ACHN (cell line): ENCODE results near the gene HEG1.

Experiments
- DNase-seq: peaks from one replicate; pipeline ENCODE4 v3.0.0-alpha.2; 2015
- in situ Hi-C: cut with HindIII; loops from 2 replicates; pipeline ENCODE4 v1.10.0; 2017; ENCODE audit warnings: low sequenced_read_pairs, low pct_ligation_motif_present, low pct_unique_long_range_greater_than_20kb

The HEG1 gene

DNA sequence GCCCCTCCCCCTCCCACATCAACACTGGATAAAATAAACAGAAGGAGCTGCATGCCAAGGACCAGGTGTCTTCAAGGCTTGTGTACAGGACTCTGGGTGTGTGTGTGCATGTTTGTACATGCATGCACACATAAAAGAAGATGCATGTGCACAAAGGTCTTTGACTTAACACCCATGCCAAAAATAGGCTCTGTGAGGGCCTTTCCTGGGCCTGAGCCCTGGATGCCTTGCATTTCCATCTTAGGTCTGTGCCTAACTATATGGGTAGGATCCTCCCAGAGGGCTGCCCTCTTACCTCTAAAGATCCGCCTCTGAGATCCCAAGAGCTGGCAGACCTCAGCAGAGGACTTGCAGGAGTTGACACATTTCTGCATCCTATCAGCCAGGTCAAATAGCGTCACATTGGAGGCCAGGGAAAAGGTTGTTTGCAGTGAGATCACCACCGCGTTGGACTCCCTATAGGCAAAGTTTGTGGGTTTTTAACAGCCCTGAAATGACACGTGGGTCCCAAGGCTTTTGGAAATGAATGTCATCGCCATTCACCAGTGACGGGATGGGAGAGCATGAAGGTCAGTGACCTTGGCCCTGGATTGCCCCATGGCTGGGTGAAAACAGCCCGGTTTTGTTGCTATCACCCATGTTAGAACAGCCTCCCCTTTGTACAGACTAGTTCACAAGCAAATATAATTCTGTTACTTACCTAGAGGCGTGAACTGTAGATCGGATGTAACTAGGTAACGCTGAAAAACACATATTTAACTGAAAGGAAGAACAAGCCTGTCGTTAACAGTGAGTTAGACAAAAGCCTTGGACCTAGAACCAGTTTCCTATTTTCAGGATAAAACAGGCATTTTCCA, 54.0 kb downstream of the HEG1 start:
- in situ Hi-C loops = no loop called here
- DNase-seq = no peak

DNA sequence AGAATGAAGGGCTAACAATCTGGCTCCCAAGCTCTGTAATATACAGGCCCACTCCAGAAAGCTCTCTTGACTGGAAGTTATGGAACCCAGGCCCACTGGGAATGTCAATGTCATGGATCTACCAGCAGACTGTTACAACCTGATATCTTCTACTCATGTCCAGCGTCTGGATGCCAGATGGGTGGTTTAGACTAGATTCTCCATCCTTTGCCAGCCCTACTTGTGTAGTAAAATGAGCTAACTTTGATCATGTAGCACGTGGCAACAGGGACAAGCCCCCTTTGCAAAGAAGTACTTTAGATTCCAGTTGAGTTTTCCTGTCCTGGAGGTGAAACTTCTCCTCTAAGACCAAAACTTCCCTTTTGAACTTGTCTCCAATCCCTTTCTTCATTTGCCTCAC, 55.1 kb downstream of the HEG1 start:
- in situ Hi-C loops = no loop called here
- no peak for DNase-seq

DNA sequence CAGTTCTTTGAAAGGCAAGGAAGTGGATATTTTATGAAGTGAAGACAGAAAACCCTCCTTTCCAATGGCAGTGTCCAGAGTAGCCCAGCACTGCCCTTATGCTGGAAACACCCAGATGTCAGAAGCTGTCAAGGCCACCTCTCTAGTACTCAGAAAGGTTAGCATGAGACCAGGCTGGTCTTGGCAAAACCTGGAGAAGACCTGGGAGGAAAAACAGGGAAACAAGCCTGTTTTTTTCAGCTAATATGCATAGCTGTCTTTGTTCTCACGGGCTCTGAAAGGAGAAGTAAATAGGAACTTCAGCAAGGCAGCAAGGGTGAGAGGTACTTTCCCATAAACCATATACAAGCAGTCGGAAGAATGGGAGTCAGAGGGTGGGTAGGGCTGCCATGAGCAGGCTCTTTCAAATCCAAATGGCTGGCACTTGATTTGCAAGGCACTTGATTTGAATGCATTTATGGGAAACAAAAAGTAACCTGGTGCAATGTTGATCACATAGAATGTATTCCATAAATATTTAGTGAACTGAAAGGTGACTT, 55.8 kb downstream of the HEG1 start:
- in situ Hi-C loops = no loop called here
- no peak for DNase-seq

DNA sequence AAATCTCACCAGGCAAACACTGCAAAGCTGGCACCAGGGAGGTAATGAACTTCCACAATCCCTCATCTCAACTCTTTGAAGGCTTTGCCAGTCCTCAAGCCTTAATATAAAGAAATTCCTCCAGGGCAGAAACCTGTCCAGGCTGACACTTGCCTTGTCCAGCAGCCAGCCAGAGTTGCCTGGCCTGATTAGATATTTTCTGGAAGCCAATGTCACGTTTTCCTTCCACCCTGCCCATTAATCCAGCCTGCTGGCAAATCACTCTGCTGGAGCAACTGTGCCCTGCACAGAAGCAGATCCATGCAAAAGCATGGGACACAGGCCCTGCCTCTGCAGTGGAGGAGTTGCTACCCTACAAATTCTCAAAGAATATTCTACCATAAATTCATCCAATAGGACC, 56.5 kb downstream of the HEG1 start:
- in situ Hi-C loops = no loop called here

DNA sequence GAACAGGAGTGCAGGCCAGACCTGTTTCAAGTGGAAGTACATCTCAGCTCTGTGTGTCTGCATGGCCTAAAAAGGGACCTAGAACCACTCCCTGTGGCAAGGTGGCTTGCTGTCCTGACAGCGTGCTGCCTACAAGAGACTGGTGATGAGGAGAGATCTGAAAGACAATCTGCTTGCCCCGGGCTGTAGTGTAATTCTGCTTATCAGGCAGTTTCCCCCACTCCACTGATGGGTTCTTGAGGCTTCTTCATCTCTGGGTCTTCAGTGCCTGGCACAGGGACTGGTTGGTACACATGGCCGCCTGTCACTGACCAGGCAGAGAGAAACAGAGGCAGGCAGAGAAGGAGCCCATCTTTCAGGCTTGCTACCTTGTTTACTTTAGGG, 57.6 kb downstream of the HEG1 start:
- no peak for DNase-seq
- in situ Hi-C loops = no loop called here

More for the DNA sequence above, 56.5 kb downstream of the HEG1 start:
- no peak for DNase-seq

DNA sequence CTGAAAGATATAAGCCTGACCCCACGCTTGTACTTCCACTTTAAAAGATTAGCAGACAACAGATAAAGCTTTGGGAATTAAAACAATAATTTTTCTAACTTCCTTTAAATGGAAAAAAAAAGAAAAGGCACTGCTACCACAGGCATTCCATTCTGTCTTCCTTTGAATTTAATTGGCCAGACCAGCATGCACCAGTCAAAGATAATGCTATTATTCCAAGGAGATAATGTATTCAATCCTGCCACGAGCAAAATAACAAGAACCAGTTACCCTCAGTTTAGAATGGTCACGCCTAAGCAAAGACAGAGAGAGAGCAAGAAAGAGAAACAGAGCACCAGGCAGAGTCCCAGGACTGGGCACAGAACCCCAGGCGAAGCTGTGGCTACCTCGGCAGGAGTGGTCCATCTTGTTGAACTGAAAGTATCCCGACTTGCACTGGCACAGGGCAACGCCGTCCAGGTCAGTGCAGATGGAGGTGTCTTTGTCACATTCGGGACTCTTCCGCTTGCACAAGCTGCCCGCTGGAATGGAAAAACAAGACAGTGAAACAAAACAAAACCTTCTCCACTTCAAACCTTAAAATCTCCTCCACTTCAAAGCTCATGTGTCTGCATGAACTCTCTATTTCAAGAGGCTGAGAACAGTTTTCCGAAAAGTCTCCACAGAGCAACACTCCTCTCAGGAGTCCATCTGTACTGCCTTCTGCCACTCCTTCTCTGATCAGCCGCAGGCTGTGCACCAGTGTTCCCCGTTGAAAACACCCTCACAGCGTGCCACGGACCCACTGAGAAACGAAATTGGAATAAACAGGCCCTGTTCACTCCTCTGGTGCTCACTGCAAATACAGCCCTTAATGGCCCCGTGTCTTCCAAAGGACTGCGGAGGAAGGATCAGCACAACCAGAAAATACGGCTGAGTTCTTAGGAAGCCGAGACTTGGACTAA, 58.2 kb downstream of the HEG1 start:
- in situ Hi-C loops = no loop called here

DNA sequence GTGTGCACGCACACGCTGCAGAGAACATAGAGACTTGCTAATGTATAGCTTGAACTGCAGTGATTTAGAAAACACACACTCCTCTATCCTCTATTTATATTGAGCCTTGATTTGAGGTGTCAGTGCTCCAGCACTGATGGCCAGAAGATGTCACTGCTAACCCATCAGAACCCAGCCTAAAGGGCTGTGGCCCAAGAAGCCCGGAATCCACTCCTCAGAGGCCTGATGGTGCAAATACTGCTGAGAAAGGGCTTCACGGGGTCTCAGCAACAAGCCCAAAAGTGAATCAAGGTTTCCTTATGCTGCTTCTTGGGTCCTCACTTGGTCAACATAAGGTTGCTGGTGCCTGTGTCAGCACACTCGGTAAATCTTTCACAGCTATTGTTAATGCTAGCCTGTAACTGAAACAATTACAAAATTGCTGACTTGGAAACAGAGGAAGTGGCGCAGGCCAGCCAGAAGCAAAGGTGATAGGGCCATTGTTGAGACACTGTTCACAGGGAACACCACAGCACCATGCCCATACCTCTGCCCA, 60.3 kb downstream of the HEG1 start:
- in situ Hi-C loops = no loop called here
- peak; percentile 53 for DNase-seq

More for the DNA sequence above, 58.2 kb downstream of the HEG1 start:
- no peak for DNase-seq

DNA sequence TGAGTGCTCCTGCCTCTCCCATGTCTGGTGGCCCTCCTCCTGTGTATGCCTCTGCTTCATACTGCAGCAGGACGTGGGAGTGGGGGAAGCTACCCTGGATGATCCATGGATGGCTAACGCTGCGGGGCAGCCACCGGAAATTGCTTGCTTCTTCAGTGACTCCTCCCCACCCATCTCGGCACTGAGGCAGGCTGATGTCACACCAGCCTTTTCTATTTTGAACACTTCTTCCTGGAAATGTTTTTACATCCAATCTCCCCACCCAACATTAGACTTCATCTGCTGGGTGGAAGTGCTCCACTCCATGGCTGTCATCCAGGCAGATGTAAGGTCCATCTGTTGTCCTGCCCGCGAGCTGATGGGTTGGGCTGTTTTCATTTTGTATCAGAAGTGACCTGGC, 62.3 kb downstream of the HEG1 start:
- DNase-seq = no peak
- in situ Hi-C loops = no loop called here

DNA sequence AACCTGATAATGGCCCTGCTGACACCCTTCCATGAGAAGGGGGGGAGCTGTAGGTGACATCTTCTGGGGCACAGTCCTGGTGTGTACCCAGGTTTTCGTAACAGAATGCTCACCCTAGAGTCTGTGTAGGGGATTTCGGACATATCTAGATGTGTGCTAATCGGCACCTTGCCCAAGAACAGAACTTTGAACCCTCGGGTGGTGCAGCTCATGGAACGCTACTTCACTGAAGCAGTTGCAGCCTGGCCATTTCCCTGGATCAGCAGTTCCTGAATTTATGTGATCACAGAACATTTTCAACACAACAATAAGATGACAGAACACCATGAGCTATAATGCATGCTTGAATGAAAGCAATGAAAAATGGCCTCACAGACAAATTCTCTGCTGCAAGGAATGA, 63.8 kb downstream of the HEG1 start:
- DNase-seq = no peak
- in situ Hi-C loops = no loop called here

DNA sequence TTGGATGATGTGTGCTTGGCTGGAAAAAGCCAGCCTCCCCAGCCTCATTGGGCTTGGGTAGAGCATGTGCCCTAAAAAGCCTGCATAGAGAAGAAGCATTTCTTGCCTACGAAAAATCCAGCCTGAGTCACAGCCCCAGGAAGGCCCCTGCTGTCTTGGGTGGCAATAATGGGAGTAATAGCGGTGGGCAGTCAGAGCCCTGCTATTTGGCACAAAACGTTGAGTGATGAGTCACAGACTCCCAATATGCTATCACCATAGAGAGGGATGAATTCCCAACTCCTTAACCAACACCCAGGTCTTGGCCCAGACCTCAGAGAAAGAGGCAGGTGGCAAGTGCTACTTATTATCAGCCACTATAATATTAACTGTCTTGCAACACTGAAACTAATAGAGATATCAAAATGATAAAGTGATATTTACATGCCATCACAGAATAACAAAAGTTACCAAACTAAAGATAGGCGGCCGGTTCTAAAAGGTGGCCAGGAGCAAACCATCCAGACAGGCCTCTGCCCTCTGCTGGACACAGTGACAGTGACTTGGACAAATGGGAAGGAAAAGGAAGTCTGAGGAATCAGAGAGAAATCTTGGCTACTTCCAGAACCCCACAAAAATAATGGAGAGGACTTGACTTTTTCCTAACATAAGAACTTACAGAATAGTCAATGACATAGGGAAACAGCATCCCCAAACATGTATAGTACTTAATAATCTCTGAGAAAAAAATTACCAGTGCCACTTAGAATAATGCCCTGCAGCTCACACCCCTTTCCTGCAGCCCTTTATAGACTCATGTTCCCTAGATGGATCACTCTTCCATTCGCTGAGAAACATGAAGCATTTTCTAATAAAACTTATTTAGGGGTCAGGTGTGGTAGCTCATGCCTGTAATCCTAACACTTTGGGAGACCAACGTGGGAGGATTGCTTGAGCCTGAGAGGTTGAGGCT, 69.3 kb downstream of the HEG1 start:
- in situ Hi-C loops = no loop called here
- DNase-seq = peak; percentile 95

DNA sequence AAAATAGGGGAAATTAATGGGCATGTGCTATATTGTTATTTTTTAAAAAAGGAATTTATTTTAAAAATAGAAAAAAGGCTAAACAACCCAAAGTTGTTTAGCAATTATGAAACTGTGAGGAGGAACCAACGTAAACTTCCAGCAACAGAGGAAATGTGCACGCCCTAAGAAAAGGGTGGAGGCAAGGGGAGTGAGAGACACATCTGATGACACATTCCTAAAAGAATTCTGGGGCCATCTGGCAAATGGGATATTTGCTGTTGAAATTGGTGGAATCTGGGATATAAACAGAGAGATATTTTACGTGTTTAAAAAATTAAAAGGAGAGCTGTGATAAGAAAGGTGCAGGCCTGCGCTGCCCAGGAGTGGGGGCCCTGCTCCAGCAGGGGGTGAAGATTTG, 70.4 kb downstream of the HEG1 start:
- in situ Hi-C loops = no loop called here
- peak; percentile 59 for DNase-seq

DNA sequence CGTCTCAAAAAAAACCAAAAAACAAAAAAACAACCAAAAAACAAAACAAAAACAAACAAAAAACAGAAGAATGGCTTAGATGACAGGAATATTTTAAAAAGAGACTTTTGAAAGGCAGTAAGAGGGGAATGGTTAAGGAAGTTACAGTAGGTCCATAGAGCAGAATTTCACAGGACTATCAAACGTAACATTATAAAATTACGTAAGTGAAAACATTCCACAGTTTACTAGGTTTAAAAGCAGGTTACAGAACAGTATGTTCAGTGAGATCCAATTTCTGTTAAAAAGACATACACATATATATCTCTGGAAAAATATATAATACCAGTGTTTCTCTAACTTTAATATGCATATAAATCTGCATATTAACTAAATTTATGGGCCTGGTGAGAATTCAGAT, 71.0 kb downstream of the HEG1 start:
- in situ Hi-C loops = no loop called here

DNA sequence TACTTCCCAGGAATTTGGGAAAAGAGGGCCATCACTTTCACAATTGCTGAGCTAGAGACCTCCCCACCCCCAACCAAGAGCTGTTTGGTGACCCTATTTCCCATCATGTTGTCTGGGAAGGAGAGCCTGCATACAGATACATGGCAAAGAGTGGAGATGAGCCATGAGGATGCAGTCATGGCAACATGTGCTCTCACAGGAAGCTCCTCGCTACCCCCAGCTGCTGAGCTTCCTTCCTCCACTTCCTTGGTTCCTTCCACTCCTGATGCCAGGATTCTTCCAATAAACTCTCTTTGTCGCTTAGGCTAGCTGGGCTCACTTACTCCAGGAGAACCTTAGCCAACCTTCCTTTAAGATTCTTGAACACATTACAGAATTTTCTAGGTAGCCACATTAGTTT, 72.9 kb downstream of the HEG1 start:
- no peak for DNase-seq
- in situ Hi-C loops = no loop called here

More for the DNA sequence above, 71.0 kb downstream of the HEG1 start:
- no peak for DNase-seq

DNA sequence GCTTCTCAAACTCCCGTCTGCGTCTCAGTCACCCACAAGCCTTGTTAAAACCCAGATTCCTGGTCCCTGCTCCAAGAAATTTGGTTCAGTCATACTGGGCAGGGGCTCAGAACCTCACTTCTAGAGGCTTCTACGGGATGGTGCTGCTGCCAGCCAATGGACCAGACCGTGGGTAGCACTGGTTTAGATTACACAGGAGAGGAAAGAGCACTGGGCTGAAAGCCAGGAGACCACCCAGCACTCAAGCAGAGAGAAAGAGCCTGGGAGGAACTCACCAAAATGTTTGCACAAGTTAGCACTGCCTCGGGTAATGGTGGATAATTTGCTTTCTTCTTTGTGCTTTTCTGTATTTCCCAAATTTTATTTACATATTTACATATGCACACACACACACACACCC, 74.3 kb downstream of the HEG1 start:
- in situ Hi-C loops = no loop called here
- DNase-seq = no peak

DNA sequence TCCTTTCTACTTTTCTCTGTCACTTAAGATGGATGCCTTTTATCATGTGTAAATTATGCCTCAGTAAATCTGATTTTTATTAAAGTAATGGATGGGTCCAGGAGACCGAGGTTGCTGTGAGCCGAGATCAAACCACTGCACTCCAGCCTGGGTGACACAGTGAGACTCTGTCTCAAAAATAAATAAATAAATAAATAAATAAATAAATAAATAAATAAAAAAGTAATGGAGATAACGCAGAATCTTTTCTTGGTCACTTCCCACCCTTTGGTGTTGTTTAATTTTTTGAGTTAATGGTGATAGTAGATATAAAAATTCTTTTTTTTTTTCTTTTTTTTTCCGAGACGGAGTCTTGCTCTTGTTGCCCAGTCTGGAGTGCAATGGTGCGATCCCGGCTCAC, 77.2 kb downstream of the HEG1 start:
- in situ Hi-C loops = no loop called here
- no peak for DNase-seq

DNA sequence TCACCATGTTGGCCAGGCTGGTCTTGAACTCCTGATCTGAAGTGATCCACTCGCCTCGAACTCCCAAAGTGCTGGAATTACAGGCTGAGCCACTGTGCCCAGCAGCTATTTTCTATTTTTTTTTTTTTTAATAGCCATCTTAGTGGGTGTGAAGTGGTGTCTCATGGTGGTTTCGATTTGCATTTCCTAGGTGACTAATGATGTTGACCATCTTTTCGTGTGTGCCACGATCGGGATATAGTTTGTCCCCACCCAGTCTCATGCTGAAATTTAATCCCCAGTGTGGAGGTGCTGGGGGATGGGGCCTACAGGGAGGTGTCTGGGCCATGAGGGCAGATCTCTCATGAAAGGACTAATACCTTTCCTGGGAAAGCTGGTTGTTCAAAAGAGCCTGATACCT, 79.4 kb downstream of the HEG1 start:
- in situ Hi-C loops = no loop called here
- DNase-seq = no peak

DNA sequence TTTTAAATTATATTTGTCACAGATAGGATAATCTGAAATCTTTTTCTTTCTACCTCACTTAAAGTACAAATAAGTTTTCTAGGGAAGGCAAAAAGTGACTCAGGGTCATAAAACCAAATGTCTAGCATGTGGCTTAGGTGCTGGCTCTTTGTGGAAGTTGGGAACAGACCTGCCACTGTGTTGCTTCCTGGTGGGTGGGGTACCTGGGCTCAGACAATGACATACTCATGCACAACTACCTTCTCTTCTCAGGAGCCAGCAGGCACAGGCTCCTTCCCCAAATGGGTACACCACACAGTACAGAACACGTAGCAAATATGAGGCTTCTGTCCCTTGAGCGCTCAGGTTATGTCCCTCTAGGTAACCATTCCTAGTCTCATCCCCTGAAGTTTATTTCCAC, 81.1 kb downstream of the HEG1 start:
- no peak for DNase-seq
- in situ Hi-C loops = no loop called here

DNA sequence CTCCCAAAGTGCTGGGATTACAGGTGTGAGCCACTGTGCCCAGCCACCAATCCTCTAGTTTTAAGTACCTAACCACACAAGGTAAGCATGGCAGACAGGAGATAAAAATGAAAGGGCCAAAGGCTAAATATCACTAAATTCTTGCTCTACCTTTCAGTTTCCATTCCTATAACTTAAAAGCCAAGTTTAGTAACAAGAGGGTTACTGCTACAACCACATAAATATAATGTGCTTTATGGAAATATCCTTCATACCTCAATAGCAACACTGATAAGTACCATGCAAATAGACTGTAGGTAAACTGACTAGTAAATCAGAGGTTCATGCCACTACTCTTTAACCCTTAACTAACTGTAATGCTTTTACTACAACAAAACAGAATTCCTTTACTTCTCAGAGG, 82.5 kb downstream of the HEG1 start:
- no peak for DNase-seq
- in situ Hi-C loops = no loop called here
